SU-DHL-6 (cell line): ENCODE measurements around the gene WWOX.

ENCODE experiments used
- H2AFZ ChIP-seq: fragments of 200-600 bp; sonication (generic); 2 replicates; pipeline ENCODE4 v1.6.1; 2014; ENCODE audit warnings: low read depth, mild to moderate bottlenecking, moderate library complexity, mixed read lengths, antibody characterized with exemption, low read length; ENCODE audit not compliant: severe bottlenecking
- H3F3A ChIP-seq: fragments of 200-600 bp; shearing (Covaris generic); 2 replicates; pipeline ENCODE4 v1.6.0; 2016; ENCODE audit warnings: antibody characterized with exemption, mild to moderate bottlenecking; ENCODE audit not compliant: insufficient read depth
- H3K27ac ChIP-seq: fragments of 200-600 bp; sonication (generic); 2 replicates; pipeline ENCODE4 v1.5.1; 2016; ENCODE audit warnings: low read depth, mild to moderate bottlenecking, low read length, moderate library complexity, mixed read lengths
- H3K27me3 ChIP-seq: fragments of 200-600 bp; sonication (generic), shearing (Covaris generic); 2 replicates; pipeline ENCODE4 v1.6.0; 2014; ENCODE audit warnings: mild to moderate bottlenecking, low read length
- H3K36me3 ChIP-seq: fragments of 200-600 bp; sonication (generic); 2 replicates; pipeline ENCODE4 v1.6.1; 2014; ENCODE audit warnings: mild to moderate bottlenecking, low read length, mixed read lengths
- H3K4me2 ChIP-seq: fragments of 300-600, 200-600 bp; shearing (Covaris generic), sonication (generic); 2 replicates; pipeline ENCODE4 v1.6.0; 2014; ENCODE audit warnings: low read length, low read depth, mild to moderate bottlenecking; ENCODE audit not compliant: poor library complexity, severe bottlenecking
- H3K4me3 ChIP-seq: fragments of 200-600 bp; sonication (generic); 2 replicates; pipeline ENCODE4 v1.5.1; 2014; ENCODE audit warnings: antibody characterized with exemption, low read length, mild to moderate bottlenecking, mixed read lengths; ENCODE audit not compliant: insufficient read depth, poor library complexity, severe bottlenecking
- H3K79me2 ChIP-seq: fragments of 200-600 bp; sonication (generic); 2 replicates; pipeline ENCODE4 v1.6.1; 2014; ENCODE audit warnings: mild to moderate bottlenecking, low read length, moderate library complexity; ENCODE audit not compliant: insufficient read depth
- H3K9ac ChIP-seq: fragments of 200-600 bp; sonication (generic); 2 replicates; pipeline ENCODE4 v1.7.0; 2014; ENCODE audit warnings: mild to moderate bottlenecking, low read length
- H3K9me2 ChIP-seq: fragments of 200-600 bp; sonication (generic); replicated peaks from 2 replicates; pipeline ENCODE4 v1.6.1; 2014; ENCODE audit warnings: low read length; ENCODE audit not compliant: insufficient read depth
- H3K9me3 ChIP-seq: fragments of 200-600 bp; sonication (generic); 2 replicates; pipeline ENCODE4 v1.6.1; 2014; ENCODE audit warnings: low read length, mixed read lengths; ENCODE audit not compliant: insufficient read depth
- H4K20me1 ChIP-seq: fragments of 200-600 bp; sonication (generic); 2 replicates; pipeline ENCODE4 v1.6.1; 2014; ENCODE audit warnings: low read depth, mild to moderate bottlenecking, antibody characterized with exemption, low read length, moderate library complexity, mixed read lengths
- CTCF ChIP-seq: fragments of 200-600 bp; sonication (generic); IDR thresholded peaks from one replicate; pipeline ENCODE4 v1.5.1; 2017; ENCODE audit warnings: antibody characterized with exemption, mild to moderate bottlenecking, low read length, moderate library complexity; ENCODE audit not compliant: insufficient read depth, poor library complexity, severe bottlenecking
- EZH2phosphoT487 ChIP-seq: fragments of 200-600 bp; sonication (generic), shearing (Covaris generic); conservative IDR thresholded peaks from 2 replicates; pipeline ENCODE4 v1.6.1; 2018; ENCODE audit warnings: mild to moderate bottlenecking, antibody characterized with exemption, low read length, moderate library complexity, mixed read lengths

The WWOX gene

GRCh38 chr16:78425891-78426510 is 326.5 kb downstream of the WWOX start:
- TF ChIP-seq EZH2phosphoT487 (no peak), CTCF (no peak)
- no peaks in the 10 kb centered on the region for H3F3A ChIP-seq
- H4K20me1 ChIP-seq, result no peaks in the 10 kb centered on the region
- H3K9ac ChIP-seq, result no peak overlapping the region
- no peak overlapping the region for H3K27ac ChIP-seq
- no peaks in the 10 kb centered on the region for H3K9me2 ChIP-seq
- H3K36me3 ChIP-seq, result no peaks in the 10 kb centered on the region
- H3K9me3 ChIP-seq, result no peaks in the 10 kb centered on the region
- H3K4me2 ChIP-seq, result no peak overlapping the region
- no peaks in the 10 kb centered on the region for H3K79me2 ChIP-seq
- H3K27me3 ChIP-seq, result no peaks in the 10 kb centered on the region
- no peak overlapping the region for H3K4me3 ChIP-seq
- no peak overlapping the region for H2AFZ ChIP-seq

- Histone ChIP-seq H3K27me3 (no peaks in the 10 kb centered on the region), H3K4me2 (no peak overlapping the region), H3F3A (no peaks in the 10 kb centered on the region), H3K36me3 (no peaks in the 10 kb centered on the region), H3K79me2 (no peaks in the 10 kb centered on the region), H3K9me2 (no peaks in the 10 kb centered on the region), H3K27ac (no peak overlapping the region), H2AFZ (no peak overlapping the region), H3K4me3 (no peak overlapping the region), H4K20me1 (no peaks in the 10 kb centered on the region), H3K9me3 (no peaks in the 10 kb centered on the region), H3K9ac (no peak overlapping the region)
- no peak for TF ChIP-seq CTCF
- no peak for TF ChIP-seq EZH2phosphoT487
These were observed 328.7 kb downstream of the WWOX start for GRCh38 chr16:78428193-78428592.

- no peaks in the 10 kb centered on the region for H3K36me3 ChIP-seq
- no peaks in the 10 kb centered on the region for H3K9me3 ChIP-seq
- H3F3A ChIP-seq, result no peaks in the 10 kb centered on the region
- H3K79me2 ChIP-seq, result no peaks in the 10 kb centered on the region
- no peaks in the 10 kb centered on the region for H3K9me2 ChIP-seq
- TF ChIP-seq CTCF (no peak), EZH2phosphoT487 (no peak)
- no peak overlapping the region for H3K4me2 ChIP-seq
- H3K27ac ChIP-seq, result no peak overlapping the region
- no peak overlapping the region for H2AFZ ChIP-seq
- H3K27me3 ChIP-seq, result no peaks in the 10 kb centered on the region
- H3K4me3 ChIP-seq, result no peak overlapping the region
- no peaks in the 10 kb centered on the region for H4K20me1 ChIP-seq
- no peak overlapping the region for H3K9ac ChIP-seq
These were observed 330.8 kb downstream of the WWOX start for GRCh38 chr16:78430281-78430680.
